NCI-H345 treated with DMSO at 0.1 percent for 48 hours (cell line): ENCODE results near the gene C5orf22.
"Not testable (repeated sequence)": the region's sequence is repeated elsewhere in the genome, so short reads cannot be mapped to it uniquely, and the experiment has no call there.

ENCODE experiments used
- DNase-seq: peaks from one replicate; lab custom pipeline; 2025; ENCODE audit not compliant: unreplicated experiment; lab: John Stamatoyannopoulos, UW

The C5orf22 gene

GRCh38 chr5:31553863-31554262, 21.8 kb downstream of the C5orf22 start:
- no peak for DNase-seq

GRCh38 chr5:31554552-31554951, 22.5 kb downstream of the C5orf22 start:
- no peak for DNase-seq

- no peak for DNase-seq
Measured at GRCh38 chr5:31556461-31556860, 24.4 kb downstream of the C5orf22 start.

- no peak for DNase-seq
Measured at GRCh38 chr5:31559942-31560341, 27.8 kb downstream of the C5orf22 start.

- DNase-seq, result no peak
Measured at GRCh38 chr5:31561946-31562345, 29.8 kb downstream of the C5orf22 start.

GRCh38 chr5:31563216-31563615, 31.1 kb downstream of the C5orf22 start:
- no peak for DNase-seq

- not testable (repeated sequence) for DNase-seq
Measured at GRCh38 chr5:31566362-31566761, 34.3 kb downstream of the C5orf22 start.

GRCh38 chr5:31568302-31568835, 36.3 kb downstream of the C5orf22 start:
- no peak for DNase-seq

- no peak for DNase-seq
Measured at GRCh38 chr5:31569068-31569467, 37.0 kb downstream of the C5orf22 start.

GRCh38 chr5:31573494-31574142, 41.5 kb downstream of the C5orf22 start:
- DNase-seq, result no peak

- DNase-seq, result no peak
Measured at GRCh38 chr5:31574772-31575171, 42.7 kb downstream of the C5orf22 start.

- no peak for DNase-seq
Measured at GRCh38 chr5:31577438-31577837, 45.3 kb downstream of the C5orf22 start.

GRCh38 chr5:31579558-31579957, 47.5 kb downstream of the C5orf22 start:
- DNase-seq, result no peak

- peak; percentile 38 for DNase-seq
Measured at GRCh38 chr5:31581498-31582099, 49.5 kb downstream of the C5orf22 start.

GRCh38 chr5:31583129-31583528, 51.0 kb downstream of the C5orf22 start:
- no peak for DNase-seq

GRCh38 chr5:31585166-31585894, 53.2 kb downstream of the C5orf22 start:
- DNase-seq, result no peak

- DNase-seq, result no peak
Measured at GRCh38 chr5:31585895-31586270, 53.8 kb downstream of the C5orf22 start.

GRCh38 chr5:31587546-31587945, 55.4 kb downstream of the C5orf22 start:
- no peak for DNase-seq

- no peak for DNase-seq
Measured at GRCh38 chr5:31593665-31594064, 61.6 kb downstream of the C5orf22 start.

- DNase-seq, result no peak
Measured at GRCh38 chr5:31596354-31596753, 64.3 kb downstream of the C5orf22 start.

GRCh38 chr5:31598640-31599611, 66.8 kb downstream of the C5orf22 start:
- DNase-seq, result no peak
